Esophagus muscularis mucosa (tissue), 3 donors: ENCODE data around the gene AKR1C1.

Experiments
- POLR2A ChIP-seq: fragments of 450-650 bp; IDR thresholded peaks from one replicate; pipeline ENCODE4 v1.6.1; 2017; ENCODE audit warnings: antibody characterized with exemption, moderate library complexity, mild to moderate bottlenecking, low read depth
- POLR2AphosphoS5 ChIP-seq, 2 donors: sonication (generic); formaldehyde crosslinking; IDR thresholded peaks; one replicate each; pipeline ENCODE4 v1.6.1; 2017; ENCODE audit warnings: antibody characterized with exemption in 2 of 2
- TF ChIP-seq, protein P1 (sequence below), 3 experiments: fragments of 200-600 bp in 2 of 3; fragments of 450-650 bp in 1 of 3; sonication (generic) in 2 of 3; IDR thresholded peaks; one replicate each; pipeline ENCODE4 v1.5.1; 2017 to 2019; ENCODE audit warnings: antibody characterized with exemption in 3 of 3, mild to moderate bottlenecking in 2 of 3, moderate library complexity in 1 of 3

DNA sequence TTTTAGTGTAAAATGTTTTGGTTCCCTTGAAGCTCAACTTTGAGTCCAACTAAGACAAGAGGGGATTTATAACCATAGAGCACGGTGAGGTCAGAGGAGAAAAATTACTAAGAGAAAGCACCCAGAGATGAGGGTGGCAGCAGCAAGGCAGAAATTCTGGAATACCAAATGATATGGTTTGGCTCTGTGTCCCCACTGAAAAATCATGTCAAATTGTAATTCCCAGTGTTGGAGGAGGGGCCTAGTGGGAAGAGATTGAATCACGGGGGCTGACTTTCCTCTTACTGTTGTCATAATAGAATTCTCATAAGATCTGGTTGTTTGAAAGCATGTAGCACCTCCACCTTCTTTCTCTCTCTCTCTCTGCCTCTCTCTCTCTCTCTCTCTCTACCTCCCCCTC, 19.4 kb upstream of the AKR1C1 start:
- TF ChIP-seq, protein P1, sequence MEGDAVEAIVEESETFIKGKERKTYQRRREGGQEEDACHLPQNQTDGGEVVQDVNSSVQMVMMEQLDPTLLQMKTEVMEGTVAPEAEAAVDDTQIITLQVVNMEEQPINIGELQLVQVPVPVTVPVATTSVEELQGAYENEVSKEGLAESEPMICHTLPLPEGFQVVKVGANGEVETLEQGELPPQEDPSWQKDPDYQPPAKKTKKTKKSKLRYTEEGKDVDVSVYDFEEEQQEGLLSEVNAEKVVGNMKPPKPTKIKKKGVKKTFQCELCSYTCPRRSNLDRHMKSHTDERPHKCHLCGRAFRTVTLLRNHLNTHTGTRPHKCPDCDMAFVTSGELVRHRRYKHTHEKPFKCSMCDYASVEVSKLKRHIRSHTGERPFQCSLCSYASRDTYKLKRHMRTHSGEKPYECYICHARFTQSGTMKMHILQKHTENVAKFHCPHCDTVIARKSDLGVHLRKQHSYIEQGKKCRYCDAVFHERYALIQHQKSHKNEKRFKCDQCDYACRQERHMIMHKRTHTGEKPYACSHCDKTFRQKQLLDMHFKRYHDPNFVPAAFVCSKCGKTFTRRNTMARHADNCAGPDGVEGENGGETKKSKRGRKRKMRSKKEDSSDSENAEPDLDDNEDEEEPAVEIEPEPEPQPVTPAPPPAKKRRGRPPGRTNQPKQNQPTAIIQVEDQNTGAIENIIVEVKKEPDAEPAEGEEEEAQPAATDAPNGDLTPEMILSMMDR (IDR thresholded peaks at IDR 0.05) = no peak
- TF ChIP-seq POLR2A (no peak), POLR2AphosphoS5 (IDR thresholded peaks at IDR 0.05) (no peak)
